Endothelial cell of umbilical vein (primary cell): ENCODE results near the gene DNAI1. TPM values are rescaled to one million over a fixed set of nuclear protein-coding genes. Genes with fewer than 3 reads are reported as not detected.

Experiments used
- BruUV-seq: library from RNA; stranded (reverse); fragments of 400-500 nt; replicated peaks from 2 replicates; lab custom pipeline; 2021; lab: Mats Ljungman, UMichigan
- CTCF ChIA-PET: fragments of 300-600, 350-600 bp; sonication (Branson Sonifier 250); formaldehyde crosslinking; loops from one replicate; lab custom pipeline; 2021; ENCODE audit warnings: antibody characterized with exemption, inconsistent platforms; lab: Charles Lee
- POLR2A ChIA-PET: fragments of 300-600, 350-600 bp; sonication (Branson Sonifier 250); formaldehyde crosslinking; loops from one replicate; lab custom pipeline; 2021; ENCODE audit warnings: antibody characterized with exemption, inconsistent platforms; lab: Charles Lee
- DNase-seq: peaks from one replicate; pipeline ENCODE4 v3.0.0-alpha.2; 2011; ENCODE audit warnings: low read depth, low spot score
- FAIRE-seq: peaks from 2 replicates; lab custom pipeline; 2011; peaks lifted over from hg19 to GRCh38; lab: Jason Lieb, UNC
- H2AFZ ChIP-seq: 2 replicates; pipeline ENCODE4 v1.6.0; 2012; ENCODE audit warnings: low read depth, low read length, control low read depth, inconsistent platforms
- H3K27ac ChIP-seq: 2 replicates; pipeline ENCODE4 v1.5.1; 2011; ENCODE audit warnings: low read depth, mild to moderate bottlenecking, control low read depth, low read length, moderate library complexity; ENCODE audit not compliant: insufficient read depth
- H3K27me3 ChIP-seq, 2 experiments: 2 replicates each; pipeline versions ENCODE4 v1.6.0 to v1.6.1; 2011; ENCODE audit warnings: low read length in 2 of 2, mixed read lengths in 1 of 2; ENCODE audit not compliant: control insufficient read depth in 2 of 2, insufficient read depth in 2 of 2
- H3K36me3 ChIP-seq, 2 experiments: 2 replicates in 1 of 2; 3 replicates in 1 of 2; pipeline ENCODE4 v1.5.1; 2011; ENCODE audit warnings: low read length in 2 of 2, mild to moderate bottlenecking in 1 of 2, moderate library complexity in 1 of 2; ENCODE audit not compliant: control insufficient read depth in 2 of 2, insufficient read depth in 2 of 2; ENCODE audit errors: extremely low read depth in 1 of 2
- H3K4me1 ChIP-seq: 3 replicates; pipeline ENCODE4 v1.5.1; 2011; ENCODE audit warnings: mild to moderate bottlenecking, low read length; ENCODE audit not compliant: control insufficient read depth, insufficient read depth; ENCODE audit errors: extremely low read depth
- H3K4me2 ChIP-seq: 2 replicates; pipeline ENCODE4 v1.6.1; 2011; ENCODE audit warnings: low read length, control low read depth, mixed read lengths; ENCODE audit not compliant: insufficient read depth
- H3K4me3 ChIP-seq, 3 experiments: fragments of 200-600 bp in 1 of 3; sonication (generic), shearing (Covaris generic) in 1 of 3; replicated peaks in 1 of 3; 2 replicates each; pipeline ENCODE4 v1.5.1; 2011 to 2016; ENCODE audit warnings: control low read depth in 3 of 3, low read length in 3 of 3, mild to moderate bottlenecking in 2 of 3, inconsistent platforms in 1 of 3, low read depth in 1 of 3, moderate library complexity in 1 of 3; ENCODE audit not compliant: insufficient read depth in 1 of 3
- H3K79me2 ChIP-seq: 2 replicates; pipeline ENCODE4 v1.6.0; 2012; ENCODE audit warnings: low read length, inconsistent platforms; ENCODE audit not compliant: control insufficient read depth, insufficient read depth
- H3K9ac ChIP-seq: replicated peaks from 2 replicates; pipeline ENCODE3; 2011; ENCODE audit warnings: low read length, control low read depth; ENCODE audit not compliant: insufficient read depth; ENCODE audit errors: extremely low read depth
- H3K9me1 ChIP-seq: replicated peaks from 3 replicates; pipeline ENCODE4 v1.6.0; 2011; ENCODE audit warnings: mild to moderate bottlenecking, low read length; ENCODE audit not compliant: control insufficient read depth, insufficient read depth; ENCODE audit errors: extremely low read depth
- H3K9me3 ChIP-seq: replicated peaks from 2 replicates; pipeline ENCODE4 v1.5.1; 2012; ENCODE audit warnings: low read length, inconsistent platforms; ENCODE audit not compliant: control insufficient read depth, insufficient read depth
- H4K20me1 ChIP-seq: replicated peaks from 2 replicates; pipeline ENCODE3; 2011; ENCODE audit warnings: mild to moderate bottlenecking, low read length; ENCODE audit not compliant: control insufficient read depth, insufficient read depth; ENCODE audit errors: extremely low read depth
- EZH2 ChIP-seq: IDR thresholded peaks from 2 replicates; pipeline ENCODE4 v1.6.1; 2012; ENCODE audit warnings: borderline replicate concordance, low read depth, mild to moderate bottlenecking, moderate library complexity, low read length, inconsistent platforms; ENCODE audit not compliant: severe bottlenecking
- GATA2 ChIP-seq: IDR thresholded peaks from 2 replicates; pipeline ENCODE4 v1.7.0; 2011; ENCODE audit warnings: low read depth, mild to moderate bottlenecking, moderate library complexity, mixed read lengths, low read length; ENCODE audit not compliant: insufficient read length, insufficient read depth
- MAX ChIP-seq: IDR thresholded peaks from 2 replicates; pipeline ENCODE4 v1.6.1; 2011; ENCODE audit not compliant: insufficient read depth, insufficient read length
- MYC ChIP-seq: IDR thresholded peaks from one replicate; pipeline ENCODE4 v1.6.1; 2011; ENCODE audit warnings: mild to moderate bottlenecking, low read depth, low read length
- dilution Hi-C: fragments of 300-500 bp; cut with MboI; formaldehyde crosslinking; loops from one replicate; pipeline ENCODE4 v1.15.0; 2019; ENCODE audit warnings: low sequenced_read_pairs; ENCODE audit not compliant: extremely low pct_ligation_motif_present
- intact Hi-C: fragments of 100-400 bp; cut with micrococcal nuclease; formaldehyde crosslinking; loops from one replicate; pipeline ENCODE4 v1.10.0; 2022
- polyA plus RNA-seq, 4 experiments: library from polyadenylated mRNA; depleted of rRNA in 3 of 4; stranded (reverse) in 3 of 4; unstranded in 1 of 4; fragments of >200 nt; gene quantifications; 2 replicates each; pipeline versions ENCODE4 v1.2.1 to v1.2.3, GENCODE V29; 2011 to 2012; ENCODE audit warnings: missing spikeins in 1 of 4
- total RNA-seq: library from RNA; stranded (reverse); gene quantifications from 2 replicates; pipeline ENCODE4 v1.2.3, GENCODE V29; 2021

DNAI1 gene
- total and polyA plus RNA-seq, 2 donors (not counting 3 experiments of a cell fraction or from before 2014, with no cell fraction given), result not detected

- H3K9ac ChIP-seq, result no peak overlapping the region
- H3K27me3 ChIP-seq, result peaks cover 7 to 10% of the 10 kb centered on the region in 2 experiments
- intact Hi-C loops (no loop called here), dilution Hi-C loops (loop anchor here (25.0 kb wide), 1 partner anchor 103 kb away; no protein-coding TSS in a partner anchor)
- no TSS peak for BruUV-seq
- H3K36me3 ChIP-seq, result no peaks in the 10 kb centered on the region
- H3K4me2 ChIP-seq, result no peak overlapping the region
- H3K4me3 ChIP-seq, result no peak overlapping the region
- no peaks in the 10 kb centered on the region for H3K9me3 ChIP-seq
- no peaks in the 10 kb centered on the region for H3K9me1 ChIP-seq
- no peak for TF ChIP-seq MAX
- no peak for TF ChIP-seq GATA2
- POLR2A ChIA-PET, result no interaction called here
- CTCF ChIA-PET, result no interaction called here
- H3K27ac ChIP-seq, result no peak overlapping the region
- H4K20me1 ChIP-seq, result no peaks in the 10 kb centered on the region
- H2AFZ ChIP-seq, result no peak overlapping the region
- DNase-seq, result no peak
- no peak for FAIRE-seq
- H3K4me1 ChIP-seq, result no peaks in the 10 kb centered on the region
- H3K79me2 ChIP-seq, result no peaks in the 10 kb centered on the region
These were observed 56.2 kb downstream of the DNAI1 start for GRCh38 chr9:34514816-34515215.

GRCh38 chr9:34515959-34516358, 57.4 kb downstream of the DNAI1 start:
- DNase-seq (no peak), FAIRE-seq (no peak)
- no peaks in the 10 kb centered on the region for H3K36me3 ChIP-seq
- TF ChIP-seq GATA2, result no peak
- no peak for TF ChIP-seq MAX
- no peak for TF ChIP-seq MYC
- TF ChIP-seq EZH2, result no peak
- peaks cover 7 to 11% of the 10 kb centered on the region in 2 experiments for H3K27me3 ChIP-seq
- CTCF ChIA-PET, result no interaction called here
- H3K4me2 ChIP-seq, result no peak overlapping the region
- H3K4me3 ChIP-seq, result no peak overlapping the region
- no peaks in the 10 kb centered on the region for H3K79me2 ChIP-seq
- no peaks in the 10 kb centered on the region for H3K9me1 ChIP-seq
- intact Hi-C loops (no loop called here), dilution Hi-C loops (loop anchor here (25.0 kb wide), 1 partner anchor 104 kb away; no protein-coding TSS in a partner anchor)
- H3K9ac ChIP-seq, result no peak overlapping the region
- H2AFZ ChIP-seq, result no peak overlapping the region
- POLR2A ChIA-PET, result no interaction called here
- no peaks in the 10 kb centered on the region for H3K4me1 ChIP-seq
- no peaks in the 10 kb centered on the region for H3K9me3 ChIP-seq
- H4K20me1 ChIP-seq, result no peaks in the 10 kb centered on the region
- BruUV-seq, result no TSS peak
- no peak overlapping the region for H3K27ac ChIP-seq
